GM23338 (cell line): Measurements from ENCODE around the gene OASL.

Experiments
- EZH2 ChIP-seq: fragments of 200-600 bp; sonication (generic); IDR thresholded peaks from one replicate; pipeline ENCODE4 v1.8.0; 2017; ENCODE audit warnings: antibody characterized with exemption, mild to moderate bottlenecking, low read depth; ENCODE audit not compliant: unreplicated experiment
- EZH2phosphoT487 ChIP-seq: fragments of 200-600 bp; sonication (generic); IDR thresholded peaks from one replicate; pipeline ENCODE4 v1.8.1; 2018; ENCODE audit warnings: antibody characterized with exemption; ENCODE audit not compliant: unreplicated experiment
- NANOG ChIP-seq: IDR thresholded peaks from 2 replicates; pipeline ENCODE4 v1.6.1; 2016; ENCODE audit warnings: antibody characterized with exemption, borderline replicate concordance
- POLR2AphosphoS5 ChIP-seq: IDR thresholded peaks from 2 replicates; pipeline ENCODE4 v1.6.1; 2016; ENCODE audit warnings: antibody characterized with exemption, low read depth
- REST ChIP-seq: IDR thresholded peaks from one replicate; pipeline ENCODE4 v1.6.1; 2018; ENCODE audit warnings: antibody characterized with exemption; ENCODE audit not compliant: unreplicated experiment
- TF ChIP-seq, protein P1 (sequence below), 2 experiments: fragments of 200-600 bp in 1 of 2; sonication (generic) in 1 of 2; conservative IDR thresholded peaks; 2 replicates each; pipeline versions ENCODE4 v1.5.1 to v1.6.1; 2016 to 2017; ENCODE audit warnings: antibody characterized with exemption in 2 of 2, low read depth in 2 of 2, mild to moderate bottlenecking in 2 of 2, moderate library complexity in 1 of 2

DNA sequence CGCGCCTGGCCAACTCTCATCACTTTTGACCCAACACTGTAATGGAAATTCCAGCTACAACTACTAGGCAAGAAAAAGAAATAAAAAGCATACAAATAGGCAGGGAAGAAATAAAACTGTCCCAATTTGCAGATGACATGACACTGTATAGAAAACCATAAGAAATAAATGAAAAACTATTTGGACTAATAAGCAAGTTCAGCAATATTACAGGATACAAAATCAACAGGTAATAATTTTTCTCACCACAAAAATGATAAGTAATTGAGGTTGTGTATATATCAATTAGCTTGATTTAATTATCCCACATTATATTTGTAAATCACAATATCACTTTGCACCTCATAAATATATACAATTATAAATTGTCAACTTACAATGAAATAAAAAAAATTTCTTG, 41.9 kb upstream of the OASL start:
- TF ChIP-seq EZH2phosphoT487 (no peak), REST (no peak), EZH2 (no peak), POLR2AphosphoS5 (no peak), NANOG (no peak)
- TF ChIP-seq, protein P1, sequence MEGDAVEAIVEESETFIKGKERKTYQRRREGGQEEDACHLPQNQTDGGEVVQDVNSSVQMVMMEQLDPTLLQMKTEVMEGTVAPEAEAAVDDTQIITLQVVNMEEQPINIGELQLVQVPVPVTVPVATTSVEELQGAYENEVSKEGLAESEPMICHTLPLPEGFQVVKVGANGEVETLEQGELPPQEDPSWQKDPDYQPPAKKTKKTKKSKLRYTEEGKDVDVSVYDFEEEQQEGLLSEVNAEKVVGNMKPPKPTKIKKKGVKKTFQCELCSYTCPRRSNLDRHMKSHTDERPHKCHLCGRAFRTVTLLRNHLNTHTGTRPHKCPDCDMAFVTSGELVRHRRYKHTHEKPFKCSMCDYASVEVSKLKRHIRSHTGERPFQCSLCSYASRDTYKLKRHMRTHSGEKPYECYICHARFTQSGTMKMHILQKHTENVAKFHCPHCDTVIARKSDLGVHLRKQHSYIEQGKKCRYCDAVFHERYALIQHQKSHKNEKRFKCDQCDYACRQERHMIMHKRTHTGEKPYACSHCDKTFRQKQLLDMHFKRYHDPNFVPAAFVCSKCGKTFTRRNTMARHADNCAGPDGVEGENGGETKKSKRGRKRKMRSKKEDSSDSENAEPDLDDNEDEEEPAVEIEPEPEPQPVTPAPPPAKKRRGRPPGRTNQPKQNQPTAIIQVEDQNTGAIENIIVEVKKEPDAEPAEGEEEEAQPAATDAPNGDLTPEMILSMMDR (conservative IDR thresholded peaks at IDR 0.05; ENCODE audit: low read depth in 2 of 2): no peak
